Measurements from ENCODE around the gene PEAK1. TPM values are rescaled to one million over a fixed set of nuclear protein-coding genes. Genes with fewer than 3 reads are reported as not detected.
A peak's percentile ranks its signal among the peaks of the same experiment; 100 is the strongest.

PEAK1 gene
- total RNA-seq, 1 donor from 2014 or later, result 32.3 TPM

DNA sequence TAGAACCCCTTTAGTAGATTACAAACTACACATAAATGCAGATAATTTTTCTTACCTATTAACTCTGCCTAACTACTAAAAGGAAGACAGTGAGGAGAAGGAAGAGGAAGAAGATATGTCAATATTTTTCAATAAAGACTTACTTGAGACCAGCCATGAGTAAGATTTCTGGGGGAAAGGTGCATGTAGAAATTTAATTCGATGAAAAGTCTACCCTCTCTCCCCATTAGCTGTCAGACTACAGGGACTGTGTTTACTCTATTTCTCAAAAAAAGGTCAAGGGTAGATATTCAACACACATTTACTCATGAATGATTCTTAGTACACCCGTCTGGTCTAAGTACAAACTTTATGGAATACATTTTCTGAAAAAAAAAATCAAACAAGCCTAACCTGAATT is 355.8 kb downstream of the PEAK1 start:
- no peaks in the 10 kb centered on the region for H3K27me3 Mint-ChIP-seq
- no peak for DNase-seq (ENCODE audit: low spot score, unreplicated experiment)
- no peak for TF ChIP-seq CTCF (IDR thresholded peaks at IDR 0.05; ENCODE audit: unreplicated experiment)
- H3K36me3 Mint-ChIP-seq (ENCODE audit: insufficient read depth), result peaks cover 7% of the 10 kb centered on the region
- no peak overlapping the region for H3K4me3 Mint-ChIP-seq (ENCODE audit: low read depth)
- peaks cover 61% of the 10 kb centered on the region for H3K4me1 Mint-ChIP-seq (ENCODE audit: low read depth)
- no peaks in the 10 kb centered on the region for H3K9me3 Mint-ChIP-seq (ENCODE audit: low read depth)
- H3K27ac Mint-ChIP-seq, result peak overlapping the region; percentile 1

DNA sequence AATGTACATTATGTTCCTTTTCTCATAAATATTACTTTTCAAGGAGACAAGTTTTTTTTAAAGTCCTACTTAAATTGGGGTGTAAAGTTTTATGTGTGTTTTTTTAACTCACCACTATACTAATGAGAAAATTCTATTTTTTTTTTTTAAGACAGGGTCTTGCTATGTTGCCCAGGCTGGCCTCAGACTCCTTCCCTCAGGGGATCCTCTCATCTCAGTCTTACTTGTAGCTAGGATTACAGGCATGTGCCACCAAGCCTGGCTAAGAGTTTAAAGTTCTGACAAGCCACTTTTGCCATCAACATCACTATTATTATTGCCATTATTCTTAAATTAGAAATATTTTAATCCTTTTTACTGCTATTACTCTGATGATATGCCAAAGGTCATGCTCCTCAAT is 356.7 kb downstream of the PEAK1 start:
- peaks cover 4% of the 10 kb centered on the region for H3K36me3 Mint-ChIP-seq (ENCODE audit: insufficient read depth)
- H3K9me3 Mint-ChIP-seq (ENCODE audit: low read depth), result no peaks in the 10 kb centered on the region
- TF ChIP-seq CTCF (IDR thresholded peaks at IDR 0.05; ENCODE audit: unreplicated experiment), result no peak
- no peak overlapping the region for H3K27ac Mint-ChIP-seq
- peaks cover 61% of the 10 kb centered on the region for H3K4me1 Mint-ChIP-seq (ENCODE audit: low read depth)
- no peaks in the 10 kb centered on the region for H3K27me3 Mint-ChIP-seq
- no peak overlapping the region for H3K4me3 Mint-ChIP-seq (ENCODE audit: low read depth)
- DNase-seq (ENCODE audit: low spot score, unreplicated experiment), result no peak

- H3K27me3 Mint-ChIP-seq, result no peaks in the 10 kb centered on the region
- H3K4me3 Mint-ChIP-seq (ENCODE audit: low read depth), result no peak overlapping the region
- no peaks in the 10 kb centered on the region for H3K9me3 Mint-ChIP-seq (ENCODE audit: low read depth)
- peaks cover 57% of the 10 kb centered on the region for H3K4me1 Mint-ChIP-seq (ENCODE audit: low read depth)
- no peak for DNase-seq (ENCODE audit: low spot score, unreplicated experiment)
- H3K27ac Mint-ChIP-seq, result no peak overlapping the region
- TF ChIP-seq CTCF (IDR thresholded peaks at IDR 0.05; ENCODE audit: unreplicated experiment), result no peak
- peaks cover 1% of the 10 kb centered on the region for H3K36me3 Mint-ChIP-seq (ENCODE audit: insufficient read depth)
These were observed 359.4 kb downstream of the PEAK1 start for GRCh38 chr15:77060546-77060945.

GRCh38 chr15:77059786-77060361 is 360.0 kb downstream of the PEAK1 start:
- Mint-ChIP-seq H3K9me3 (ENCODE audit: low read depth) (no peaks in the 10 kb centered on the region), H3K27ac (no peak overlapping the region), H3K4me3 (ENCODE audit: low read depth) (no peak overlapping the region), H3K36me3 (ENCODE audit: insufficient read depth) (peaks cover 2% of the 10 kb centered on the region), H3K4me1 (ENCODE audit: low read depth) (peaks cover 58% of the 10 kb centered on the region), H3K27me3 (no peaks in the 10 kb centered on the region)
- no peak for DNase-seq (ENCODE audit: low spot score, unreplicated experiment)
- TF ChIP-seq CTCF (IDR thresholded peaks at IDR 0.05; ENCODE audit: unreplicated experiment), result no peak

GRCh38 chr15:77058468-77058867 is 361.4 kb downstream of the PEAK1 start:
- no peaks in the 10 kb centered on the region for H3K9me3 Mint-ChIP-seq (ENCODE audit: low read depth)
- no peak for TF ChIP-seq CTCF (IDR thresholded peaks at IDR 0.05; ENCODE audit: unreplicated experiment)
- no peak overlapping the region for H3K27ac Mint-ChIP-seq
- peaks cover 51% of the 10 kb centered on the region for H3K4me1 Mint-ChIP-seq (ENCODE audit: low read depth)
- no peak overlapping the region for H3K4me3 Mint-ChIP-seq (ENCODE audit: low read depth)
- DNase-seq (ENCODE audit: low spot score, unreplicated experiment), result no peak
- peaks cover 8% of the 10 kb centered on the region for H3K36me3 Mint-ChIP-seq (ENCODE audit: insufficient read depth)
- H3K27me3 Mint-ChIP-seq, result no peaks in the 10 kb centered on the region

Measured in progenitor cell of endocrine pancreas (in vitro differentiated cells).